ENCODE measurements around the gene TOMM7.
"Not testable (repeated sequence)": the region's sequence is repeated elsewhere in the genome, so short reads cannot be mapped to it uniquely, and the experiment has no call there.

The TOMM7 gene

DNA sequence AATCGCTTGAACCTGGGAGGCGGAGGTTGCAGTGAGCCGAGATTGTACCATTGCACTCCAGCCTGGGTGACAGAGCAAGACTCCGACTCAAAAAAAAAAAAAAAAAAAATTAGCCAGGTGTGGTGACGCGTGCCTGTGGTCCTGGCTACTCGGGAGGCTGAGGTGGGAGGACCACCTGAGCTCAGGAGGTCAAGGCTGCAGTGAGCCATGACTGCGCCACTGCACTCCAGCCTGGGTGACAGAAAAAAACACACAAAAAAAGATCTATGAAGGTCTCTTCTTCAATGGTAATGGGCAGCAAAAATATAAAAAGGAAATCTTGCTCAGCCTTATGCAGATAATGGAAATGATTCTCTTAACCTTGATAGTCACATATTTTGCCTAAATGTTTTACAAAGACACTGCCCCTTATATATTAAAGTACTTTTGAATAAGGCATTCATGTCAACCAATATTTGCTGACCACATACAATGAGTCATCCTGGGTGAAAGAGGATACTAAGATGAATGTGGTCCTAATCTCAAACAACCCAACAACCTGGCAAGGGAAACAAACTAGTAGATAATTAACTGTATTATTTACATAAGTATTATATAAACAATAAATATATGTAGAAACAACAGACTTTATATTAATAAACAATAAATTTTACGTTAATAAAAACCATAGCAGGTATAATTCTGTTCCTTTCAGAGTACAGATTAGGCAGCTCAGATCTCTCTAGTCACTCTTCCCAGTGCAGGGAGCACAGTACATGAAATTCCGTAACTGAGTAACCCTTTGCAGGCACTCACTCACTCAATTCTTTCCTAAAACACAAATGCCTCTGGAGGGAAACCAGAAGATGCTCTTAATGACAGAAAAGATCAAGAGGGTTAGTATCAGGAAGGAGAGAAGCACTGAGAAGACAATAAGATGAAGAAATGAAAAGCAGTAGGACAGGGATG lies 8.1 kb downstream of the TOMM7 start:
- DNase-seq: no peak

- no peak for DNase-seq
These were observed 10.3 kb downstream of the TOMM7 start for GRCh38 chr7:22812353-22812752.

- no peak for DNase-seq
These were observed 10.8 kb downstream of the TOMM7 start for GRCh38 chr7:22811746-22812280.

DNA sequence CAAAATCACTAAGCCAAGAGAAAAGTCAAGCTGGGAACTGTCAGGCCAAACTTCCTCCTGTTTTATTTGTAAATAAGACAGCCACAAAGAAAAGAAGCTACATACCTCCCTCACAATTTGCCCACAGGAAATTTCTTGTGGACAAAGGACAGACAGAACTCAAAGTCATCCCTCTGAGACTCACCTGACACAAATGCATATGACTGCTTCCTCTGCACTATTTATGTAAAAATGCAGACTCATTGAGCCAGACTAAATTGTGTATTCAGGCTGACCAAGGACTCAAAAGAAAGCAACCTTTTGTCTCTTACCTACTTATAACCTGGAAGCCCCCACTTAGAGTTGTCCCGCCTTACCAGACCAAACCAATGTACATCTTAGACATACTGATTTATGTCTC lies 11.8 kb downstream of the TOMM7 start:
- no peak for DNase-seq

GRCh38 chr7:22809902-22810642 lies 12.6 kb downstream of the TOMM7 start:
- no peak for DNase-seq

DNA sequence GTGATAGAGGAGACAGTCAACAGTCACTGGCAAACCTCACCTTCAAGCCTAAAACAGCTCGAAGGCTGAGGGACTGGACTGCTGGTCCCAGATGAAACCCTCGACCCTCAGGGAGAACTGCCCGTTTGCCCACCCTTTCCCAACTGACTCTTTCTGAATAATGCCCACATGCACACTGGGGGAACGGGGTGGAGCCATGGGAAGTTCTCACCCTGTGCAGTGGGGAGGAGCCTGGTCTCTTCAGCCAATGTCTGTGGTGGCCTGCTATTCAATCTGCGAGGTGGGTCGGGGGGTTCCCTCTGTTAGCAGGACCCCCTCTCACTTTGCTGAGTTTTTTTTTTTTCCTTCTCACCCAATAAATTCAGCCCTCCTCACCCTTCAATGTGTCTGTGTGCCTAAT lies 14.5 kb downstream of the TOMM7 start:
- DNase-seq: no peak

DNA sequence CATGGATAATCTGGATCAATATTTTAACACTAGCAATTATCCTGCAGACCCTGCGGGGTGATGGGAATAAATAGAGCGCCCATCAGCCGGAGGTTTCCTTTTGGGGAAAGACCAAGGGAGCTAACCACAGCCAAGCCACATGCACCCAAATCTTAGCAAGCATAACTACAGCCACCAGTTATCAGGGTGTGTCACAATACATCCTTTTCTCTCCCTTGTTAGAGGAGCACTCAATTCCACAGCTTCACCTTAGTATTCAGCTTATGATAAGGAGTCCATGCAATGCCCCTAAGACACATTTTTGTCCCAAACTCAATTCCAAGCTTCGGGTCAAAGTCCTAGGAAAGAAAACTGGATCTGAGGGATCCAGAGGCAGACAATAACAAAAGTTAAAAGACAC lies 15.9 kb downstream of the TOMM7 start:
- no peak for DNase-seq

GRCh38 chr7:22805227-22805626 lies 17.4 kb downstream of the TOMM7 start:
- DNase-seq: no peak

DNA sequence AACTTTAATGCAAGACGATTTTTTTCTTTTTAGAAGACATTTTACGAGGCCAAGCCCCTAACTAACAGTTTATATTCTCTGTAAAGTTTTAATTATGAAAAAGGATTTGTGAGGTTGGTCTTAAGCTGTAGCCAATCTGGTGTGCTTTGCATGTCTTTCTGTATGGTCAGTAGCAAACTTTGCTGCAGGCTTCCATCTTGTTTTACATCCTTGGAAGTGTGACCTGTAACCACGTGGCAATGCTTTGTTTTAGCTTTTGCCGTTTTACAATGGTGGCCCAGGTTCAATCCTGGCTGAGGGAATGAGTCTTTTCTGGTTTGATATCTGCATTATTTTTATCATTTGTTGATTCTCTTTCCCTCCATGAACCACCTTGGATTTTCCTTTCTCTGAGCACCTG lies 19.8 kb downstream of the TOMM7 start:
- DNase-seq: not testable (repeated sequence)

DNA sequence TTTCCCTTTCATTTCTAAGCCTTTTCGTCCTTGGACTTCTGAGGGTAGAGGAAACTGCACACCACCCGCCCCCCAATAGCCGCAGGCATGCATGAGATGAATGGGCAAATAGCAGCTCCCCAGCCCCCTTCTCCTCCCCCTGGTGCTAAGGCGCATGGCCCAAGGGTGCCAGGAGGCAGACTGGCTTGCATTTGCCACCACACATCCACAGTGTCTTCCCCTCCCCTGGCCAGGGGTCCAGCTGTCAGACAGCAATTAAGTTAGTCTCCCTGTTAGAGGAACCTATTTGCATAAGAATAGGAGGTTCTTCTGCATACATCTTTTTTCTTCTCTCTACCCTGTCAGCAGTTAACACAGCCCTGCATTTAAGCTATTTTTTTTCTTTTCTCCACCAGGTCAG lies 20.2 kb downstream of the TOMM7 start:
- no peak for DNase-seq

DNA sequence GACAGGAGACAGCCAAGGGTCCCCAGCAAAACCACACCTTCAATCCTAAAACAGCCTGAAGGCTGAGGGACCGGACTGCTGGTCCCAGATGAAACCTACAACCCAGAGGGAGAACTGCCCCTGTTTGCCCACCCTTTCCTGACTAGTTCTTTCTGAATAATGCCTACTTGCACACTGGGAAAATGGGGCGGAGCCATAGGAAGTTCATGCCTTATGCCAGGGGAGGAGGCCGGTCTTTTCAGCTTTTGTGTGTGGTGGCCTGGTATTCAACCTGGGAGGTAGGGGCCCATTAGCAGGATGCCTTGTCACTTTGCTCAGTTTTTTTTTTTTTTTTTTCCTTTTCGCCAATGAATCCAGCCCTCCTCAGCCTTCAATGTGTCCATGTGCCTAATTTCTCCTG lies 20.7 kb downstream of the TOMM7 start:
- DNase-seq: no peak

DNA sequence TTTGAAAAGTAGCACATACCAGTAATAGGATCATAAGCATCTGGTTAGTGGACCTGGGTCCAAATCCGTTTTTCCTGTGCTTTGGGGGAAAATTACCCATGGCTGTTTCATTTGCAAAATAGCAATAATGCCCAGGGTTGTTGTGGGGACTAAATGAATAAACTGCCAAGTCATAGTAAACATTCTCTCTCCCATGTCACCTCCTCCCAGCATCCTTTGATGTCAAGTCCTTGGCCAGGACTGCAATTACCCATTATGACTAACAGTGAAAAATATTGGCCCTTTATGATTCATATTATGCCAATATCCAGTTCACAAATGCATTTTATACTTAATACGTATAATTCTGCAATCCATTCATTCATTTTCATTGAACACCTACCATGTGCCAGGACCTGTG lies 23.0 kb downstream of the TOMM7 start:
- no peak for DNase-seq

- no peak for DNase-seq
These were observed 28.8 kb downstream of the TOMM7 start for GRCh38 chr7:22793593-22794462.

DNA sequence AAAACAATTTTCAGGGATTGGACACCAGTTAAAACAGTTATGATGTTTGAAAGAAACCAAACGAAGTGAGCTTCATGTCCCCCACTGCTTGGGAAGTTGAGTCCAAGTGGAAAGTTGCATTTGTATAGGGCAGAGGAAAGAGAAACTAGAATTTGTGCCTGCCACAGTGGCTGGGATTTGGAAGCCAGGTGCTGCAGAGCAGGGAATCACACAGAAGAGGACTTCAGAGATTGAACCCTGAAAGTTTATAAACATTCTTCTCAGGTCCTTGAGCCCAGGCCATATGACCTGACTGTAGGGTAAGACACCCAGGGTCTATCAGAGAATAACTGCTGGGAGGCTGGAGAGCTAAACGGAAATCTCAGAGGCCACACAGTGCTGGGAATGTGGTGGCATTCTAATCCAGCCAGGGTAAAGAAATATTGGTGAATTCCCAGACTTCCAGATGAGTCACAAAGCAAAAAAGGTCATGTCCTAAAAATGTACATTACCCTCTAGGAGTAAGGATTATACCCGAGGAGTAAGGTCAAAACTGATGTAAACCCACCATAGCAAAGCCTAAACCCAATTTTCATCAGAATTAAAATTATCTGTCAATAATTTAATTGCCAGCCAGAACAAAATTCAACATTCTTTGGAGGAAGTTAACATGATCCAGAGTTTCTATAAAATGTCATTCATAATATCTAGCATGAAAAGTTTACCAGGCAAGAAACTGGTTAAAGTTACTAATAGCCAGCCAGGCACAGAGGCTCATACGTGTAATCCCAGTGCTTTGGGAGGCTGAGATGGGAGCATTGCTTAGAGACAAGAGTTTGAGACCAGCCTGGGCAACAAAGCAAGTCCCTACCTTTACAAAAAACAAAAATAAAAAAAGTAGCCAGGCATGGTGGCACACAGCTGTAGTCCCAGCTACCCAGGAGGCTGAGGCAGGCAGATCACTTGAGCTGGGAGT lies 31.2 kb downstream of the TOMM7 start:
- no peak for DNase-seq

- not testable (repeated sequence) for DNase-seq
These were observed 32.0 kb downstream of the TOMM7 start for GRCh38 chr7:22790640-22791039.

GRCh38 chr7:22787951-22788350 lies 34.7 kb downstream of the TOMM7 start:
- DNase-seq: no peak

GRCh38 chr7:22786290-22786932 lies 36.2 kb downstream of the TOMM7 start:
- no peak for DNase-seq

DNA sequence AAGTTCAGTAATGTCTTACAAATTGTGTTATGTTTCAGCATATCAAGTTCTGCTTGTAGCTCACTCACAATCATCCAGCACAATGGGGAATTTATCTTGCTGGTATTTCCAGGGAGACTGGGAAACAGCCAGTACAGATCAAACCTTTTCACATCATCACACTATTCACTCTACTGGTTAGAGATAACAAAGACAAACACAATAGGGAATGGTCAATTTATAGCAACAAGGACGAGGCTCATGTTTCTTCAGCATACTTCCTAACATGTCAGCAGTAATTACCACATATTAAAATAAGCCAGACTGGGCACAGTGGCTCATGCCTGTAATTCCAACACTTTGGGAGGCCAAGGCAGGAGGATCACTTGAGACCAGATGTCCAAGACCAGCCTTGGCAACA lies 38.3 kb downstream of the TOMM7 start:
- no peak for DNase-seq

DNA sequence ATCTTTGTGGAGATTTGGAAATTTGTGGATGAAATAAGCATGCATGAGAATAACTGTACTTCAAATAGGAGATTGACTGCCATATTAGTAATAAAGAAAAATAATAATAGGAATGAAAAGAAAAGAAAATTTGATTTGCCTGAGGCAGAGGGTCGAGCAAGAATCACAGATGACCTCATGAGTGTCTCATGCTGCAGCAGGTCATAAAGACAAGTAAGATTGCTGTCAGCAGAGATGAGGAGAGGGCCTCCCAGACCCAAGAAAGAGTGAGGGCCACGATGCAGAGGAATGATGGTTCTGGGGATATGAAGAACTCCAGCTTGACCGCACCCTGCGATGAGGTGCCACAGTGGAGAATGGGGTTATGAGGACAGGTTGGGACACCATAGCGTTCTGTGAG lies 39.2 kb downstream of the TOMM7 start:
- DNase-seq: no peak

GRCh38 chr7:22782616-22783232 lies 39.9 kb downstream of the TOMM7 start:
- peak; percentile 25 for DNase-seq
